H1 (cell line): Measurements from ENCODE around the gene SMIM7. TPM values are rescaled to one million over a fixed set of nuclear protein-coding genes. Genes with fewer than 3 reads are reported as not detected.

ENCODE experiments used
- CTCF ChIA-PET: fragments of 300-600 bp; sonication (Branson Sonifier 250); formaldehyde crosslinking; loops from one replicate; lab custom pipeline; 2021; ENCODE audit not compliant: partially characterized antibody; lab: Charles Lee
- POLR2A ChIA-PET: fragments of 300-600 bp; sonication (Branson Sonifier 250); formaldehyde crosslinking; loops from one replicate; lab custom pipeline; 2021; ENCODE audit warnings: inconsistent platforms; ENCODE audit not compliant: partially characterized antibody; lab: Charles Lee
- DNase-seq, 2 experiments: peaks; one replicate each; pipeline versions ENCODE4 v3.0.0 to v3.0.0-alpha.2; 2010 to 2022; ENCODE audit warnings: low spot score in 2 of 2, low read depth in 1 of 2, mixed read lengths in 1 of 2
- FAIRE-seq: peaks from 2 replicates; lab custom pipeline; 2011; peaks lifted over from hg19 to GRCh38; lab: Jason Lieb, UNC
- H2AFZ ChIP-seq: 2 replicates; pipeline ENCODE4 v1.8.1; 2012; ENCODE audit warnings: low read length, inconsistent platforms
- H2AK5ac ChIP-seq: 2 replicates; pipeline ENCODE4 v1.6.1; 2013; ENCODE audit warnings: low read depth, low read length
- H2BK120ac ChIP-seq: replicated peaks from 2 replicates; pipeline ENCODE3; 2013; ENCODE audit warnings: low read depth, low read length, inconsistent platforms
- H2BK12ac ChIP-seq: 2 replicates; pipeline ENCODE4 v1.6.1; 2013; ENCODE audit warnings: low read depth, low read length
- H2BK15ac ChIP-seq: 2 replicates; pipeline ENCODE4 v1.6.1; 2013; ENCODE audit warnings: low read length
- H2BK20ac ChIP-seq: 2 replicates; pipeline ENCODE4 v1.6.1; 2013; ENCODE audit warnings: low read length
- H2BK5ac ChIP-seq: 2 replicates; pipeline ENCODE4 v1.6.1; 2013; ENCODE audit warnings: low read depth, low read length
- H3K14ac ChIP-seq: 2 replicates; pipeline ENCODE4 v1.6.1; 2013; ENCODE audit warnings: inconsistent platforms; ENCODE audit not compliant: insufficient read length
- H3K18ac ChIP-seq: 2 replicates; pipeline ENCODE4 v1.6.1; 2013; ENCODE audit warnings: low read length; ENCODE audit errors: extremely low read depth
- H3K23ac ChIP-seq: 2 replicates; pipeline ENCODE4 v1.6.1; 2013; ENCODE audit warnings: inconsistent platforms; ENCODE audit not compliant: insufficient read length
- H3K23me2 ChIP-seq: 2 replicates; pipeline ENCODE4 v1.6.1; 2013; ENCODE audit warnings: low read depth, low read length
- H3K27ac ChIP-seq: 2 replicates; pipeline ENCODE4 v1.6.1; 2011; ENCODE audit warnings: low read depth, low read length, inconsistent platforms
- H3K27me3 ChIP-seq, 4 experiments: replicated peaks in 1 of 4; 1 replicate in 1 of 4; 2 replicates in 3 of 4; pipeline versions ENCODE4 v1.6.1 to v1.8.1; 2011 to 2013; ENCODE audit warnings: low read length in 3 of 4, mild to moderate bottlenecking in 3 of 4, inconsistent platforms in 2 of 4, mixed read lengths in 2 of 4, moderate library complexity in 1 of 4; ENCODE audit not compliant: control insufficient read depth in 3 of 4, insufficient read depth in 3 of 4; ENCODE audit errors: extremely low read depth in 1 of 4
- H3K36me3 ChIP-seq, 4 experiments: 2 replicates each; pipeline versions ENCODE4 v1.6.1 to v1.8.1; 2011 to 2013; ENCODE audit warnings: mild to moderate bottlenecking in 4 of 4, low read length in 3 of 4, moderate library complexity in 2 of 4, control low read depth in 1 of 4, inconsistent platforms in 1 of 4; ENCODE audit not compliant: insufficient read depth in 4 of 4, control insufficient read depth in 2 of 4
- H3K4ac ChIP-seq: replicated peaks from 2 replicates; pipeline ENCODE3; 2013; ENCODE audit warnings: low read length, low read depth, mixed read lengths, inconsistent platforms; ENCODE audit not compliant: insufficient read length
- H3K4me1 ChIP-seq, 4 experiments: replicated peaks in 1 of 4; 1 replicate in 1 of 4; 2 replicates in 3 of 4; pipeline versions ENCODE4 v1.6.1 to v1.8.1; 2011 to 2013; ENCODE audit warnings: low read length in 3 of 4, inconsistent platforms in 2 of 4, mixed read lengths in 1 of 4; ENCODE audit not compliant: insufficient read depth in 4 of 4, control insufficient read depth in 3 of 4
- H3K4me2 ChIP-seq, 2 experiments: 2 replicates each; pipeline versions ENCODE4 v1.6.1 to v1.8.1; 2011 to 2013; ENCODE audit warnings: low read depth in 2 of 2, low read length in 2 of 2, control low read depth in 1 of 2, inconsistent platforms in 1 of 2, mild to moderate bottlenecking in 1 of 2; ENCODE audit not compliant: insufficient read depth in 1 of 2
- H3K4me3 ChIP-seq, 4 experiments: fragments of 200-600, 300-600 bp in 1 of 4; sonication (generic), shearing (Covaris generic), sonication (Bioruptor Twin) in 1 of 4; 2 replicates each; pipeline versions ENCODE4 v1.5.1 to v1.8.1; 2011 to 2016; ENCODE audit warnings: low read length in 4 of 4, low read depth in 3 of 4, control low read depth in 2 of 4, inconsistent platforms in 2 of 4, mild to moderate bottlenecking in 2 of 4, mixed read lengths in 1 of 4, moderate library complexity in 1 of 4; ENCODE audit not compliant: insufficient read depth in 2 of 4; ENCODE audit errors: extremely low read depth in 1 of 4
- H3K56ac ChIP-seq: replicated peaks from 2 replicates; pipeline ENCODE3; 2013; ENCODE audit warnings: low read depth, mild to moderate bottlenecking, mixed read lengths, low read length, inconsistent platforms; ENCODE audit not compliant: insufficient read length
- H3K79me1 ChIP-seq: 2 replicates; pipeline ENCODE4 v1.6.1; 2013; ENCODE audit warnings: low read depth, low read length, control low read depth
- H3K79me2 ChIP-seq, 2 experiments: 2 replicates each; pipeline versions ENCODE4 v1.6.1 to v1.8.1; 2012 to 2013; ENCODE audit warnings: low read length in 2 of 2, mild to moderate bottlenecking in 2 of 2, inconsistent platforms in 1 of 2; ENCODE audit not compliant: insufficient read depth in 2 of 2, control insufficient read depth in 1 of 2
- H3K9ac ChIP-seq, 4 experiments: replicated peaks in 1 of 4; 1 replicate in 1 of 4; 2 replicates in 3 of 4; pipeline versions ENCODE4 v1.6.1 to v1.8.1; 2011 to 2013; ENCODE audit warnings: low read depth in 3 of 4, low read length in 3 of 4, control low read depth in 2 of 4, mild to moderate bottlenecking in 2 of 4, moderate library complexity in 2 of 4, inconsistent platforms in 1 of 4; ENCODE audit errors: extremely low read depth in 1 of 4
- H3K9me3 ChIP-seq, 2 experiments: 2 replicates each; pipeline versions ENCODE4 v1.6.1 to v1.8.1; 2012 to 2013; ENCODE audit warnings: mild to moderate bottlenecking in 2 of 2, moderate library complexity in 2 of 2, control low read depth in 1 of 2, inconsistent platforms in 1 of 2, low read depth in 1 of 2, low read length in 1 of 2, mixed read lengths in 1 of 2; ENCODE audit not compliant: insufficient read depth in 2 of 2
- H4K20me1 ChIP-seq, 2 experiments: replicated peaks in 1 of 2; 2 replicates each; pipeline versions ENCODE3 to v1.8.1; 2011 to 2013; ENCODE audit warnings: inconsistent platforms in 2 of 2, low read length in 2 of 2, mild to moderate bottlenecking in 1 of 2; ENCODE audit not compliant: insufficient read depth in 2 of 2, control insufficient read depth in 1 of 2
- H4K5ac ChIP-seq: 2 replicates; pipeline ENCODE4 v1.6.1; 2013; ENCODE audit warnings: low read length, low read depth, mixed read lengths, inconsistent platforms; ENCODE audit not compliant: insufficient read length
- H4K8ac ChIP-seq: 2 replicates; pipeline ENCODE4 v1.8.0; 2013; ENCODE audit warnings: mild to moderate bottlenecking, moderate library complexity, low read length, inconsistent platforms; ENCODE audit not compliant: insufficient read depth; ENCODE audit errors: extremely low read depth
- H4K91ac ChIP-seq: replicated peaks from 2 replicates; pipeline ENCODE3; 2013; ENCODE audit warnings: low read length, mixed read lengths, inconsistent platforms; ENCODE audit not compliant: insufficient read length
- BCL11A ChIP-seq, 2 experiments: IDR thresholded peaks; one replicate each; pipeline ENCODE4 v1.6.1; 2011; ENCODE audit warnings: low read depth in 2 of 2, low read length in 2 of 2, mild to moderate bottlenecking in 2 of 2
- CREB1 ChIP-seq: IDR thresholded peaks from 2 replicates; pipeline ENCODE4 v1.6.1; 2012; ENCODE audit warnings: inconsistent platforms
- CTBP2 ChIP-seq: IDR thresholded peaks from 2 replicates; pipeline ENCODE4 v1.7.0; 2011; ENCODE audit warnings: borderline replicate concordance, mild to moderate bottlenecking, moderate library complexity, mixed read lengths, low read length; ENCODE audit not compliant: insufficient read depth, insufficient read length
- GABPA ChIP-seq: IDR thresholded peaks from 2 replicates; pipeline ENCODE4 v1.6.1; 2011; ENCODE audit warnings: mild to moderate bottlenecking, low read length, moderate library complexity, borderline replicate concordance; ENCODE audit not compliant: insufficient read depth
- HDAC2 ChIP-seq, 2 experiments: fragments of 300-600 bp in 1 of 2; sonication (generic) in 1 of 2; IDR thresholded peaks; 2 replicates each; pipeline ENCODE4 v1.6.1; 2011 to 2012; ENCODE audit warnings: low read depth in 2 of 2, low read length in 2 of 2, mild to moderate bottlenecking in 2 of 2, moderate library complexity in 2 of 2, borderline replicate concordance in 1 of 2, inconsistent platforms in 1 of 2
- KDM5A ChIP-seq: fragments of 200-600 bp; IDR thresholded peaks from 2 replicates; pipeline ENCODE4 v1.7.1; 2012; ENCODE audit warnings: mild to moderate bottlenecking, low read length, inconsistent platforms, mixed read lengths
- NRF1 ChIP-seq: IDR thresholded peaks from 2 replicates; pipeline ENCODE4 v1.6.1; 2011; ENCODE audit warnings: mild to moderate bottlenecking, low read depth, low read length, improper control_type of control experiment
- PHF8 ChIP-seq: fragments of 200-600 bp; sonication (generic); conservative IDR thresholded peaks from 2 replicates; pipeline ENCODE4 v1.7.1; 2012; ENCODE audit warnings: low read depth, mild to moderate bottlenecking, inconsistent platforms, low read length, moderate library complexity
- SAP30 ChIP-seq: fragments of 300-600 bp; sonication (generic); IDR thresholded peaks from 2 replicates; pipeline ENCODE4 v1.7.1; 2012; ENCODE audit warnings: low read length, moderate library complexity, mild to moderate bottlenecking, inconsistent platforms; ENCODE audit not compliant: insufficient read depth, insufficient replicate concordance
- WGBS, 2 experiments: shearing (Covaris generic) in 1 of 2; methylation state at CpG; one replicate each; pipeline versions ENCODE4 v1.1.6 to v1.1.7; 2013 to 2015; ENCODE audit warnings: low lambda C conversion rate in 2 of 2, mixed read lengths in 2 of 2, inconsistent platforms in 1 of 2, low coverage in 1 of 2, missing lambda C conversion rate in 1 of 2; ENCODE audit not compliant: insufficient replicate concordance in 2 of 2, insufficient coverage in 1 of 2, insufficient read length in 1 of 2; ENCODE audit errors: extremely low coverage in 1 of 2, missing lambda C conversion rate in 1 of 2; 5-methylcytosine and 5-hydroxymethylcytosine counted together
- polyA plus RNA-seq, 7 experiments: library from polyadenylated mRNA; depleted of rRNA in 3 of 7; stranded (reverse) in 5 of 7; unstranded in 2 of 7; fragments of >200 nt in 5 of 7; fragments of 200-250 nt in 2 of 7; gene quantifications; 1 replicate in 5 of 7; 2 replicates in 1 of 7; 4 replicates in 1 of 7; pipeline versions ENCODE4 v1.2.1 to v1.2.3, GENCODE V29; 2011 to 2013; ENCODE audit warnings: missing spikeins in 2 of 7, mixed read lengths in 2 of 7
- total RNA-seq: library from RNA; stranded (reverse); fragmentation: NEBNext Ultra II Directional; extraction: Animal tissue kit (Norgen Biotek cat#: 25700); gene quantifications from 2 replicates; pipeline ENCODE4 v1.2.1, GENCODE V29; 2021
- TF ChIP-seq, protein P1 (sequence below): IDR thresholded peaks from 2 replicates; pipeline ENCODE4 v1.6.1; 2012; ENCODE audit warnings: low read length, inconsistent platforms
- TF ChIP-seq, protein P2 (sequence below): IDR thresholded peaks from 2 replicates; pipeline ENCODE4 v1.6.1; 2012; ENCODE audit warnings: inconsistent platforms

Gene SMIM7
- total and polyA plus RNA-seq, 2 of the 8 experiments (the other 6 are each of a cell fraction or from before 2014, with no cell fraction given), result 55.5 to 67.5 TPM

DNA sequence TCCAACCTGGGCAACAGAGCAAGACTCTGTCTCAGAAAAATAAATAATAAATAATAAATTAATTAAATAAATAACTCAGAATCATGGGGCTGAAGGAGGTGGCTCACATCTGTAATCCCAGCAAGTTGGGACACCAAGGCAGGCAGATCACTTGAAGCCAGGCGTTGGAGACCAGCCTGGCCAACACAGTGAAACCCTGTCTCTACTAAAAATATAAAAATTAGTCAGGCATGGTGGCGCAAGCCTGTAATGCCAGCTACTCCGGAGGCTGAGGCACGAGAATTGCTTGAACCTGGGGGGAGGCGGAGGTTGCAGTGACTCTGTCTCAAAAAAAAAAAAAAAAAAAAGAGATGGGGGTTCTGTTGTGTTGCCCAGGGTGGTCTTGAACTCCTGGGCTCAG is 8.2 kb upstream of the SMIM7 start:
- Histone ChIP-seq H2BK20ac (no peak overlapping the region), H3K9me3 (no peaks in the 10 kb centered on the region), H3K4me3 (no peak overlapping the region), H4K91ac (no peak overlapping the region), H2BK5ac (no peak overlapping the region), H3K36me3 (no peaks in the 10 kb centered on the region), H4K20me1 (no peaks in the 10 kb centered on the region), H4K8ac (no peak overlapping the region), H3K56ac (no peak overlapping the region), H2AK5ac (no peak overlapping the region), H3K79me1 (no peaks in the 10 kb centered on the region; the same call in 1 of the 2 replicates), H3K23me2 (no peaks in the 10 kb centered on the region), H3K27me3 (no peaks in the 10 kb centered on the region; a peak in 1 of 7 replicates), H2BK120ac (no peak overlapping the region), H3K23ac (no peak overlapping the region), H3K27ac (no peak overlapping the region), H2AFZ (no peak overlapping the region), H2BK15ac (no peak overlapping the region), H3K79me2 (peaks cover 0 to 4% of the 10 kb centered on the region in 2 experiments; a peak in 1 of 4 replicates), H3K9ac (no peak overlapping the region), H2BK12ac (no peak overlapping the region), H4K5ac (no peak overlapping the region), H3K4me2 (no peak overlapping the region), H3K4me1 (no peaks in the 10 kb centered on the region), H3K18ac (no peak overlapping the region), H3K14ac (no peak overlapping the region), H3K4ac (no peak overlapping the region)
- ChIA-PET POLR2A (interaction anchor here (1.3 kb wide), 1 partner anchor 10 kb away, joined by 3 read pairs; no protein-coding TSS in a partner anchor), CTCF (no interaction called here)
- FAIRE-seq (no peak), DNase-seq (no peak)
- 92% methylated on average over 5 of the region's 5 CpGs; no CpG with 5 or more reads in 1 of the 2 experiments for WGBS, 2 experiments
- TF ChIP-seq KDM5A (no peak), PHF8 (no peak), BCL11A (IDR thresholded peaks at IDR 0.05; ENCODE audit: low read depth in 2 of 2, low read length in 2 of 2) (no peak), NRF1 (no peak), CTBP2 (no peak), CREB1 (no peak), HDAC2 (IDR thresholded peaks at IDR 0.05; ENCODE audit: borderline replicate concordance in 1 of 2, low read depth in 2 of 2, low read length in 2 of 2) (no peak), SAP30 (no peak), GABPA (no peak)
- TF ChIP-seq, protein P1, sequence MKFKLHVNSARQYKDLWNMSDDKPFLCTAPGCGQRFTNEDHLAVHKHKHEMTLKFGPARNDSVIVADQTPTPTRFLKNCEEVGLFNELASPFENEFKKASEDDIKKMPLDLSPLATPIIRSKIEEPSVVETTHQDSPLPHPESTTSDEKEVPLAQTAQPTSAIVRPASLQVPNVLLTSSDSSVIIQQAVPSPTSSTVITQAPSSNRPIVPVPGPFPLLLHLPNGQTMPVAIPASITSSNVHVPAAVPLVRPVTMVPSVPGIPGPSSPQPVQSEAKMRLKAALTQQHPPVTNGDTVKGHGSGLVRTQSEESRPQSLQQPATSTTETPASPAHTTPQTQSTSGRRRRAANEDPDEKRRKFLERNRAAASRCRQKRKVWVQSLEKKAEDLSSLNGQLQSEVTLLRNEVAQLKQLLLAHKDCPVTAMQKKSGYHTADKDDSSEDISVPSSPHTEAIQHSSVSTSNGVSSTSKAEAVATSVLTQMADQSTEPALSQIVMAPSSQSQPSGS, result no peak
- TF ChIP-seq, protein P2, sequence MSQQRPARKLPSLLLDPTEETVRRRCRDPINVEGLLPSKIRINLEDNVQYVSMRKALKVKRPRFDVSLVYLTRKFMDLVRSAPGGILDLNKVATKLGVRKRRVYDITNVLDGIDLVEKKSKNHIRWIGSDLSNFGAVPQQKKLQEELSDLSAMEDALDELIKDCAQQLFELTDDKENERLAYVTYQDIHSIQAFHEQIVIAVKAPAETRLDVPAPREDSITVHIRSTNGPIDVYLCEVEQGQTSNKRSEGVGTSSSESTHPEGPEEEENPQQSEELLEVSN, result no peak
